ENCODE data around the gene VIM.
"Not testable (repeated sequence)": the region's sequence is repeated elsewhere in the genome, so short reads cannot be mapped to it uniquely, and the experiment has no call there.

Gene VIM

GRCh38 chr10:17233286-17233991 lies 5.4 kb downstream of the VIM start:
- no peak for DNase-seq

GRCh38 chr10:17234431-17234945 lies 6.4 kb downstream of the VIM start:
- DNase-seq = no peak

DNA sequence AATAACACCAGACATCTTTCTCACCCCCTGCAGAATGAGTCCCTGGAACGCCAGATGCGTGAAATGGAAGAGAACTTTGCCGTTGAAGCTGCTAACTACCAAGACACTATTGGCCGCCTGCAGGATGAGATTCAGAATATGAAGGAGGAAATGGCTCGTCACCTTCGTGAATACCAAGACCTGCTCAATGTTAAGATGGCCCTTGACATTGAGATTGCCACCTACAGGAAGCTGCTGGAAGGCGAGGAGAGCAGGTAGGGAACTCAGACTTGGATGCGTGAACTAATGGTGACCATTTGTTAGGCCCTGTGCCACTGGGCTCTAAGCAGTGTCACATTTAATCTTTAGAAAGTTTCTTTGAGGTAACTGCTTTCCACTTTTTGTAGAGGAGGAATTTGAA lies 7.1 kb downstream of the VIM start:
- DNase-seq = no peak

DNA sequence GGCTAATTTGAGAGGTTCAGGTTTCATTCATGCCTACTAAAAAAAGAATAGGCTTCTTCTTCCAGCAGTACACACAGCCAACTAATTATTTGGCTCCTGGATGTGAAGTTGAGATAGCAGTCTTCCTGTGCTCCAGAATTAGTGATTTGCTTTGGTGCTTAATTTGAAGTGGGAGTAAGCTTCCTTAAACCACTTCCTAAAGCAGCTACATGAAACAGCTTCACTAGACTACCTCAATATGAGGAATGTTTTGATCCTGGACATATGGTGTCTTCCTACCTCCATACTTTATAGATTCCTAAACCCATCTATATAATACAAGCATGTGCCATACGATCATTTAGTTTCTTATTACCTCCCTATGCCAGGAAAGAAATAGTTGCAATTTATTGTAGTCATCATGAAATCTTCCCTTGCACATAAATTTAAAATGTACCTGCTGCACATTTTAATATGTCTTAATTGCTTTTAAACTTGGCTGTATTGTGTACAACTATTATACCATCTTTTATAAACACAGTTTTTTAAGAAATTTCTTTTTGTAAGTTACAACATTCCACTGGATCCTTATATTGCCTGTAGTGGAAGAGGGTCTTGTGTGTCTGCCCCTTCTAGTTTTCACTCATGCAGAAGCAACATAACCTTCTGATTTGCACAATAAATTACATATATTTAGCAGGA lies 8.6 kb downstream of the VIM start:
- DNase-seq = no peak

GRCh38 chr10:17237149-17237527 lies 9.1 kb downstream of the VIM start:
- DNase-seq = no peak

DNA sequence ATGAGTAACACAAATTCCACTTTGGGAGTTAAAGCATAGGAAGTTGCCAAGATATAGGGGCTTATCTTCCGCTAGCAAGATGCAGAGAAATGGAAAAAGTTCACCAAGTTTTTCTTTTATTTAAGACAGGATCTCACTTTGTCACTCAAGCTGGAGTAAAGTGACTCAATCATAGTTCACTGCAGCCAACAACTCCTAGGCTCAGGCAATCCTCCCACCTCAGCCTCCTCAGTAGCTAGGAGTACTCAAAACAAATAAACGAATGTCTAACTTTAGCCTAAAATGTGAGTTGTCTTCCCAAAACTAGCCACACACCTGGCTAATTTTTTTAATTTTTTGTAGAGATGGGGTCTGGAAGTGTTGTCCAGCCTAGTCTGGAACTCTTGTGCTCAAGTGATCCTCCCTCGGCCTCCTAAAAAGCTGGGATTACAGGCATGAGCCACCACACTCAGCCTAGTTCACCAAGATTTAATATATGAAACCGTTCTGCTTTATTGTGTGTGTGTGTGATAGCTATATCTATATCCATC lies 9.9 kb downstream of the VIM start:
- no peak for DNase-seq

GRCh38 chr10:17238445-17239291 lies 10.6 kb downstream of the VIM start:
- no peak for DNase-seq

GRCh38 chr10:17239345-17240085 lies 11.5 kb downstream of the VIM start:
- no peak for DNase-seq

DNA sequence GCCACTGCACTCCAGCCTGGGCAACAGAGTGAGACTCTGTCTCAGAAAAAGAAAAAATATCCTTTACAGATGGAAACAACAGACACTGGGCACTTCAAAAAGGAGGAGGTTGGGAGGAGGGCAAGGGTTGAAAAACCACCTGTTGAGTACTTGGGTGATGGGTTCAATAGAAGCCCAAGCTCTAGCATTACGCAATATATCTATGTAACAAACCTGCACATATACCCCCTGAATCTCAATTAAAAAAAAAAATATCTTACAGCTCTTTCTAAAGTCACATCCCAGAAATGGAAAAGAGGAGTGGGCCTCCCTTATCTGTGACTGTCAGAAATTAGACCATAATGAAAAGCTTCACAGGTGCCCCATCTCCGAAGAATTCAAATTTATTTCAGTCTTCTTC lies 12.1 kb downstream of the VIM start:
- no peak for DNase-seq

DNA sequence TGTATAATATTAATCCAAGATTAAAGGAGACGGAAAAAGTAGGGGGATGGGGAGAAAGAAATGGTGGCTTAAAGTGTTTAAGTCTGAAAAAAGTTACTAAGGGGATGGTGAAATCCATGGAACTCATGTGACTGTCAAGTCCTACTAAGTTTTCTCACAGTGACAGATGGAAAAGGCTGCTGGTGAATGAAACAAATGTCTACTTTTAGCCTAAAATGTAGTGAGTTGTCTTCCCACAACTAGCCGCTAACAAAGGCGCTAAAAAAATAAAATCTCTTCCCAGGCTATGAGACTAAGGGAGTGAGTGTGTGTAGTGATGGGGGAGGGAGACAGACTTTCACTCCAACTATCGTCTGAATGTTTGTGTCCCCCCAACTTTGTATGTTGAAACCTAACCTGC lies 12.6 kb downstream of the VIM start:
- no peak for DNase-seq

DNA sequence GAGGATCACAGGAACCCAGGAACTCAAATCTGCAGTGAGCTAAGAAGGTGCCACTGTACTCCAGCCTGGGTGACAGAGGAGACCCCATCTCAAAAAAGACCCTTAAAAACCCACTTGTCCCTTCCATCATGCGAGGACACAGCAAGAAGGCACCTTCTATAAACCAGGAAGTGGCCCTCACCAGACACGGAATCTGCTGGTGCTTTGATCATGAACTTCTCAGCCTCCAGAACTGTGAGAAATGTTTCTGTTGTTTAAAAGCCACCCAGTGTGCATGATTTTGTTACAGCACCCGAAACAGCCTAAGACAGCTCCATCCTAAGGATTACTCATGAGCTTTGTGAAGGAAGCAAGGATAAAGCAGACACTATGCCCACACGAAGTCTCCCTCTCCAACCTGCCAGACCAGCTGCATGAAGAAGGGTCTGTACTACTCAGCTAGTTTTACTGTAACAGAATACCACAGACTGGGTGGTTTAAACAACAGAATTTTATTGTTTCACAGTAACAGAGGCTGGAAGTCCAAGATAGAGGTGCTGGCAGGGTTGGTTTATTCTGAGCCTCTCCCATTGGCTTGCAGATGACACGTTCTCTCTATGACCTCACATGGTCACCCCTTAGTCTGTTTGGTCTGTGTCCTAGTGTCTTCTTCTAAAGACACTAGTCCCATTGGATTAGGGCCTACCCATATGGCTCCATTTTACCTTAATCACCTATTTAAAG lies 13.7 kb downstream of the VIM start:
- no peak for DNase-seq

DNA sequence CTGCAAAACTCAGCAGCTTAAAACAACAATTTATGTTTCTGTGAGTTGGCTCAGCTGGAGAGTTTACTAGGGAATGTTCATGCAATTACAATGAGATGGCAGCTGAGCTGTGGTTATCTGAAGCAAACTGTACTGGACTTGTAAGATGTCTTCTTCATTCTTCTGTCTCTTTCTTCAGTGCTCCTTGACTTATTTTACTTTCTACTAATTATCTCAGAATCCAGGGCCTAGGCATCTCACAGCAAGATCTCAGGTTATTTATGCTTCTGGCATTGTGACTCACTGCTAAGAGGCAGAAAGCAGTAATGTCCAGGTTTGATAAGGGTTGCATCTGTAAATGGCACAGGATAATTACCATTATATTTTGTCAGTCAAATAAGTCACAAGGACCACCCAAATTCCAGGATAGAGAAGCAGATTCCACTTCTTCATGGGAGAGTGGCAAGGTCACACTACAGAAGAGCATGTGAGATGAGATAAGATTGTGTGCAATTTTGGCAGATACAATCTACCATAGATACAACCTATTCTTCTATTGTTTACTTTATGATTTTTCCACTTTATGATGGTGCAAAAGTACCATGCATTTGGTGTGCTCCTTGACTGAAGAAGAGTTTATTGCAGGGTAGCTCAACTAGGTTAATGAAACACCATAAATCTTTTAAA lies 16.8 kb downstream of the VIM start:
- DNase-seq = no peak

DNA sequence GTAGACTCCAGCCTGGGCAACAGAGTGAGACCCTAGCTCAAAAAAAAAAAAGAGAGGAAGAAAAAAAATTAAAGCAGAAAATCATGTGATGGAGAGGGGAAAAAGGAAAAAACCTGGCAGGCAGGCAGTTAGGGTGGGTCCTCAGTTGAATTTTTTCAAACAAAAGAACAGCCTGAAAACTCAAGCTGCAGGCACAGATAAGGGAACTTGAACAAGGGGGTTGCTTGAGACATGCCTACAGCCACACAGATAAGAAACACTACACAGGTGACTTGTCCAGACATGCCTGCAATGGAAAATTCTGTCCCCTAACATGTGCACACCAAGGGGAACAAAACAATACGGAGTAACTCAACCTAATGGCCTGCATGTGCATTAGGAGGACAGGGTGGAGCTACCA lies 19.2 kb downstream of the VIM start:
- peak; percentile 50 for DNase-seq

- DNase-seq = no peak
These were observed 20.9 kb downstream of the VIM start for GRCh38 chr10:17248964-17249363.

- DNase-seq = peak; percentile 29
These were observed 21.8 kb downstream of the VIM start for GRCh38 chr10:17249820-17250219.

DNA sequence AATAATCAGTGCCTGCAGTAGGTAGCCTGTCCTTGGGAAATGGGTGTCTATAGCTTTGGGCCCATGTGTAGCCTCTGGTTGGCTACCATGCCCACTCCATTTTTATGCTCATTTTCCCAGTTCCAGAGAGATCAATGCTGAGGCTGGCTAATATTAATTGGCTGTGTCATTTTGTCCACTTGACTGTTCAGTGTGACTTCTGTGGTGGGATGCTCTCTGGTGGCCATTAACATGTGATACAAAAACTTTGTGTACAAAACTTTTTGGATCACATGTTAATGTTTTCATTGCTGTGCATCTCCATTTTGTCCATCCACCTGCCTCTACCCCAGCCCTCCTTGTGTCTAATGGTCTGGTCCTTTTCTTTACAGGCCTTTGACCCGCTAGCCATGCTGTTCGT lies 22.7 kb downstream of the VIM start:
- no peak for DNase-seq

GRCh38 chr10:17254543-17255050 lies 26.6 kb downstream of the VIM start:
- not testable (repeated sequence) for DNase-seq

DNA sequence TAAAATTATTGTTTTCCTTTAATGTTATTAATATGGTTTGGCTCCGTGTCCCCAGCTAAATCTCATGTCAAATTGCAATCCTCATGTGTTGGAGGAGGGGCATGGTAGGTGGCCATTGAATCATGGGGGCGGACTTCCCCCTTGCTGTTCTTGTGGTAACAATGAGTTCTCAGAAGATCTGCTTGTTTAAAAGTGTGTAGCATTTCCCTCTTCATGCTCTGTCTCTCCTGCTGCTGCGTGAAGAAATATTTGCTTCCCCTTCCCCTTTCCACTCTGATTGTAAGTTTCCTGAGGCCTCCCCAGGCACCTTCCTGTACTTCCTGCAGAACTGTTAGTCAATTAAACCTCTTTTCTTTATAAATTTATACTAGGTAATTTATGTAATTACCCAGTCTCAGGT lies 27.5 kb downstream of the VIM start:
- no peak for DNase-seq

DNA sequence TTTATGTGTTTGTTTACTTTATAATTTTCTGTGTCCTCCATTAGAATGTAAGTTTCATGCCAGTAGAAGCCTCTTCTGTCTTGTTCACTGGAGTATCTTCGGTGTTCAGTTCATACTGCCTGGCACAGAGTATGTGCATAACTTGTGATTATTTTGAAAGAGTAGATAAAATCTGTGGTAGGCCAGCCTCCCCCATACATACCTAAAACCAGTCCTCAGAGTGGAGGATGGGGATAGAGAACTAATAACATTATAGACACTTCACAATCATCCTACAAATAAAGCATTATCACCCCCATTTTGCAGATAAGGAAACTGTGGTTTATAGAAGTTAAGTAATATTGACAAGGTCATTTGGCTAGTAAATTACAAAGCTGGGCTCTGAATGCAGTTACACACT lies 28.0 kb downstream of the VIM start:
- DNase-seq = no peak

- DNase-seq = no peak
These were observed 28.6 kb downstream of the VIM start for GRCh38 chr10:17256627-17257026.

Data from OCI-M1 (cell line).